GM18861 (cell line): ENCODE measurements around the gene KAT6B.
"Not testable (repeated sequence)": the region's sequence is repeated elsewhere in the genome, so short reads cannot be mapped to it uniquely, and the experiment has no call there.

Experiments
- ATAC-seq: cut with Tn5 transposase; IDR thresholded peaks from one replicate; pipeline ENCODE4 v1.9.1; 2021; ENCODE audit not compliant: unreplicated experiment

The KAT6B gene

GRCh38 chr10:75030371-75030770 lies 204.0 kb downstream of the KAT6B start:
- ATAC-seq = no peak

GRCh38 chr10:75032119-75032518 lies 205.7 kb downstream of the KAT6B start:
- no peak for ATAC-seq

GRCh38 chr10:75032813-75033212 lies 206.4 kb downstream of the KAT6B start:
- ATAC-seq = no peak

- no peak for ATAC-seq
Measured at GRCh38 chr10:75033399-75034130, 207.2 kb downstream of the KAT6B start.

- no peak for ATAC-seq
Measured at GRCh38 chr10:75034131-75034512, 207.7 kb downstream of the KAT6B start.

GRCh38 chr10:75034714-75035258 lies 208.4 kb downstream of the KAT6B start:
- ATAC-seq = no peak

GRCh38 chr10:75035975-75036708 lies 209.7 kb downstream of the KAT6B start:
- ATAC-seq = no peak

- ATAC-seq = no peak
Measured at GRCh38 chr10:75037171-75038153, 211.1 kb downstream of the KAT6B start.

- ATAC-seq = no peak
Measured at GRCh38 chr10:75038335-75038734, 211.9 kb downstream of the KAT6B start.

- ATAC-seq = no peak
Measured at GRCh38 chr10:75040576-75040975, 214.2 kb downstream of the KAT6B start.

GRCh38 chr10:75042292-75042974 lies 216.0 kb downstream of the KAT6B start:
- no peak for ATAC-seq

GRCh38 chr10:75043256-75044131 lies 217.1 kb downstream of the KAT6B start:
- no peak for ATAC-seq

- no peak for ATAC-seq
Measured at GRCh38 chr10:75048669-75049098, 222.3 kb downstream of the KAT6B start.

GRCh38 chr10:75049316-75050148 lies 223.1 kb downstream of the KAT6B start:
- ATAC-seq = no peak

GRCh38 chr10:75050149-75050919 lies 223.9 kb downstream of the KAT6B start:
- ATAC-seq = no peak

- ATAC-seq = no peak
Measured at GRCh38 chr10:75051308-75051707, 224.9 kb downstream of the KAT6B start.

GRCh38 chr10:75055896-75056406 lies 229.6 kb downstream of the KAT6B start:
- not testable (repeated sequence) for ATAC-seq

- no peak for ATAC-seq
Measured at GRCh38 chr10:75057680-75058079, 231.3 kb downstream of the KAT6B start.
